NCI-H82 treated with DMSO at 0.1 percent for 48 hours (cell line): Measurements from ENCODE around the gene SPDYE17.
"Not testable (repeated sequence)": the region's sequence is repeated elsewhere in the genome, so short reads cannot be mapped to it uniquely, and the experiment has no call there.

Experiments
- DNase-seq: peaks from one replicate; lab custom pipeline; 2025; ENCODE audit not compliant: unreplicated experiment; lab: John Stamatoyannopoulos, UW

The SPDYE17 gene

GRCh38 chr7:77032261-77032660 is at the start of gene SPDYE17:
Gene SPDYE17 (minus strand): TSS chr7:77032361. CDS start chr7:77030570, 1,791 bp downstream.
- DNase-seq: not testable (repeated sequence)

- not testable (repeated sequence) for DNase-seq
Observed at GRCh38 chr7:77080236-77080635, 48.1 kb upstream of the SPDYE17 start.

GRCh38 chr7:77079624-77080023 is 47.5 kb upstream of the SPDYE17 start:
- not testable (repeated sequence) for DNase-seq

GRCh38 chr7:77079112-77079511 is 47.0 kb upstream of the SPDYE17 start:
- DNase-seq: not testable (repeated sequence)

- DNase-seq: not testable (repeated sequence)
Observed at GRCh38 chr7:77077060-77077459, 44.9 kb upstream of the SPDYE17 start.

GRCh38 chr7:77074786-77075396 is 42.7 kb upstream of the SPDYE17 start:
- not testable (repeated sequence) for DNase-seq

GRCh38 chr7:77071108-77071507 is 38.9 kb upstream of the SPDYE17 start:
- not testable (repeated sequence) for DNase-seq

GRCh38 chr7:77065869-77066268 is 33.7 kb upstream of the SPDYE17 start:
- not testable (repeated sequence) for DNase-seq

GRCh38 chr7:77063732-77064131 is 31.6 kb upstream of the SPDYE17 start:
- not testable (repeated sequence) for DNase-seq

- DNase-seq: not testable (repeated sequence)
Observed at GRCh38 chr7:77062557-77062956, 30.4 kb upstream of the SPDYE17 start, which contains the start of gene SPDYE18. Gene SPDYE18 (minus strand): TSS chr7:77062558. CDS start chr7:77060512, 2,046 bp downstream.

- DNase-seq: not testable (repeated sequence)
Observed at GRCh38 chr7:77026349-77026748, 5.8 kb downstream of the SPDYE17 start.

GRCh38 chr7:77010074-77010680 is 22.0 kb downstream of the SPDYE17 start:
- not testable (repeated sequence) for DNase-seq

- not testable (repeated sequence) for DNase-seq
Observed at GRCh38 chr7:77008000-77008399, 24.2 kb downstream of the SPDYE17 start.

- not testable (repeated sequence) for DNase-seq
Observed at GRCh38 chr7:77006127-77007110, 25.7 kb downstream of the SPDYE17 start.

- not testable (repeated sequence) for DNase-seq
Observed at GRCh38 chr7:77005461-77006057, 26.6 kb downstream of the SPDYE17 start.

- not testable (repeated sequence) for DNase-seq
Observed at GRCh38 chr7:77004151-77004550, 28.0 kb downstream of the SPDYE17 start.

GRCh38 chr7:77003241-77003640 is 28.9 kb downstream of the SPDYE17 start:
- DNase-seq: not testable (repeated sequence)

GRCh38 chr7:77002678-77003233 is 29.4 kb downstream of the SPDYE17 start:
- not testable (repeated sequence) for DNase-seq

- DNase-seq: not testable (repeated sequence)
Observed at GRCh38 chr7:77002104-77002503, 30.1 kb downstream of the SPDYE17 start.

- DNase-seq: not testable (repeated sequence)
Observed at GRCh38 chr7:76999474-77000107, 32.6 kb downstream of the SPDYE17 start.
